ENCODE results near the gene C1orf174.
"Not testable (repeated sequence)": the region's sequence is repeated elsewhere in the genome, so short reads cannot be mapped to it uniquely, and the experiment has no call there.

Gene C1orf174

DNA sequence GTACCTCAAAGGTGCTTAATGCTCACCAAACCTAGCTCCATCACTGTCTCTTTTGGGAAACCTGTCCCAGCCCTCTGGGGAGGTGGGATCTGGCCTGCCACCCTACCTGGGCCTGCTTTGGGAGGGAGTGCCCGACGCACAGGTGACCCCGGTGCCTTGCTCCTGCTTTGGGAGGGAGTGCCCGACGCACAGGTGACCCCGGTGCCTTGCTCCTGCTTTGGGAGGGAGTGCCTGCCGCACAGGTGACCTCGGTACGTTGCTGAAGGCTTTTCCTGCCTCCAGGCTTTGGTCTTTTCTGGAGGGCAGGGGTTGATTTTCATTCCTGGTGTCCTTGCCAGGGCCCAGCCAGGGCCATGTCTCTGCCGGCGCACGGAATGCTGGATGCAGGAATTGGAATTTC, 25.2 kb upstream of the C1orf174 start:
- no peak for DNase-seq

DNA sequence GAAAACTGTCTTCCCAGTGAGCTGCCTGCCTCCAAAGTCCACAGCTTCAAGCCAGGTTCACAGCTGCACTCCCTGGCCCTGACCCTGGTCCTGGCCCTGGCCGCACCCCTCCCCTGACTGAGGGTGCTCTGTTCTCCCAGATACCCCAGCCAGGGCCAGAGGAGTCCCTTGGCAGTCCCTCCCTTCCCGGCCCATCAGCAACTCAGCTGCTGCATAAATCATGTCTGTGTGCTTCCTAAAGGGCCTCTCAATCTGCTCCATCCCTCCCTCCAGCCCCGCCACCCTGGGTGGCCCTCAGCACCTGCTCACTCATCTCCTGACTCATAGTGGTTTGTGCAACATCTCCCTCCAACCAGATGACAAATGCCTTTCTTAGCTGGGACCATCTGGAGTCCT, 24.8 kb upstream of the C1orf174 start:
- no peak for DNase-seq

DNA sequence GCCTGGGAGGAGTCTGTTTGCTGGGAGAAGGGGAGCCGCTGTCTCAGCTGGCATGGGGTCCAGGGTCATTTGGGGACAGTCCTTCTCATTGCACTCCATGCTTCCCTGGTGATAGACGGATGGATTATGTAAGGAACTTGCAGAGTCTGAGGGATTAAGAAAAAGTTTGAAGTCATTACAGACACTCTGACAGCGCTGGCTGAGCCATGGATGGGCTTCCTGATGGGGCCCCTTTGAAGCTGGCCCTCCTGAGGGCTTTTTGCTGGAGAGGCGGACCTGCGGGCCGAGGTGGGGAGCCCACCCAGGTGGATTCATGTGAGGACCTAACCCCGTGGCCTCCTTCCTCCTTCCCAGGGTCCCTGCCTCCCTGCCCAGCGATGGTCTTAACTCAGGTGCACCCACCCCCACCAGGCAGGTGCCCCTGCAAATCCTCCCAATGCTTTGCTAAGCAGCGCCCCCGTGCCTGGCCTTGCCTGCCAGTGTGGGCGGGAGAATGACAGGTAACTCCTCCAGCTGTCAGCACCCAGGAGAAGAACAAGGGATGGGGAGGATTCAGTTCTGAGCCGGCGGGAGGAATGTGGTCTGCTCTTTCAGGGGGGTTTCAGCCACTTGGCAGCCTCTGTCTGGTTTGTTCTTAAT, 24.2 kb upstream of the C1orf174 start:
- DNase-seq: no peak

DNA sequence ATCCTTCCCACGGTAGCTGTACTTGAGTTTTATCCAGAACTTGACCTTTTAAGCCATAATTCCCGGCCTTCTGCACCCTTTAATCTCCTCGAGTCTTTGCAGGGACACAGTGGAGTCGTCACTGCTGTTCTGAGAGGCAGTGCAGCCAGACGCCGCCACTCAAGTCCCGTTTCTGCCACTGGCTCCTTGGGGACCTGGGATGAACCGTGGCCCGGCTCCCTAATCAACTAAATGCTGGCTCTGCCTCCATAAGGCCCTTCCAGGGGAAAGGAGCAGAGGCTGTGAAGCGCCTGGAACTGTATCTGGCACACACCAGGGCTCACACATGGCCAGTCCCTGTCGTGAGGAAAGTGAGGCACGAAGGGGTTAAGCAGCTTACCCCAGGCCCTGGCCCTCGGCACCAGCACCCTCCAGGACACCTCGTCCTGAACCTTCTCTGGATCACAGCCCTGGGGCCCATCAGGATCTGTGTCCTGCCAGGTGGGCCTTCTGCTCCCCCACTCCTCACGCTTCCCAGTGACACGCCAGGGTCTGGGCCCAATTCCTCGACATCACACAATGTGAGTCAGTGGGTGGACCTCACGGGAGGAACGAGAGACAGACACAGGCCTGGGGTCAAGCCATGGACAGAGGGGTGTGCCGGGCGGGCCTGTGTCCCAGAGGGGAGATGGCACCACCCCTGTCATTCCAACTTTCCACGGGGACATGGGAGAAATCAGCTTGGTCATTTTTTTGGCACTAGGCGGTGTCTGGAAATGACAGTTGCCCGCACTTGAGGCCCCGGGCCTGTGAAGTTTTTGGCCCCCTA, 23.5 kb upstream of the C1orf174 start:
- DNase-seq: no peak

DNA sequence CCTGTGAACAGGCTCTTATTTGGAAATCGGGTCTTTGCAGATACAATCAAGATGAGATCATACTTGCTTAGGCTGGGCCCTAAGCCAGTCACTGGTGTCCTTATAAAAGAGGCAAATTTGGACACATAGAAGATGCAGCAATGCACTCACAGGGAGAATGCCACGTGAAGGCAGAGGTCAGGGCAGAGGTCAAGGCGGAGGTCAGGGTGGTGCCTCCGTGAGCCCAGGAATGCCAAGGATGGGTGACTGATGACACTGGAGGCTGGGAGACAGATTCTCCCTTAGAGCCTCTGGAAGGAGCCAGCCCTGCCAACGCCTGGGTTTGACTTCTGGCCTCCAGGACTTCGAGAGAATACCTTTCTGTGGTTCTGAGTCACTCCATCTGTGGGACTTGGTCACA, 22.8 kb upstream of the C1orf174 start:
- no peak for DNase-seq

DNA sequence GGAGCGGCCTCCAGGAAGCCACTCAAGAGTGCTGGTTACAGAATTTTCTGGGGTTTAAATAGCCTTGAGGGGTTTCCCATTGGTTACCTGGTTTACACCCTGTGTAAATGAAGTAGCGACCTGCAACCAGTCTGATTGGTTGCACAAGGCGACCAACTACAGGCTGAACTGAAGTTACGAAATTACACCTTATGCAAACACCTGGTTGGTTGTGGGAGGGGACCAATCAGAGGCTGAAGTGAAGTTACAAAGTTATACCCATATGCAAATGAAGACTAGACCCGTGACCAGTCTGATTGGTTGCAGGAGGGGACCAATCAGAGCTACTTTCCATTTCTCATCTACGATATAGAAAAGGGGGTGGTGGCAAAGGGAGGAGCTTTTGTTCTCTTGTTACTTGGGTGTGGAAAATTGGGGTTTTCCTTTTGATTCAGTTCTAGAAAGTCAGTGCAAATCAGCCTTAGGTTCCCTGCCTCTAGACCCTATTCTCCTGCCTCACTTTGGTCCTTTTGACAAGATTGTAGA, 22.2 kb upstream of the C1orf174 start:
- peak in 1 of 3 donors; percentile 7 for DNase-seq

DNA sequence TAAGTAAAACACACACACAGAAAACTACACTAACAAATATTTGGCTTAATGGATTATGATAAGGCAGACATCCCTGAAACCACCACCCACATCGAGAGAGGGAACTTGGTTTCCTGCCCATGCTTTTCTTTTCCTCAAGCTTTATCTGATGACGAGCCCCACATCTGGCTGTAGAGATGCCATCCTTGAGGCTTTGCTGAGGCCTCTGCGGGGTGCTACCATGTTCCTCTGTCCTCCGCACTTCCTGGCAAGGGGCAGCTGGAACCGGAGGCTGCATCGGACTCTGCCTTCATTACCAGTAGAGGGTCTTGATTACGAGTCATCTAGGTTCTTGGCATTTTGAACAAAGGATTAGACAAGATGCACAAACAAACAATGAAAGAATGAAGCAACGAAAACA, 21.7 kb upstream of the C1orf174 start:
- DNase-seq: no peak

DNA sequence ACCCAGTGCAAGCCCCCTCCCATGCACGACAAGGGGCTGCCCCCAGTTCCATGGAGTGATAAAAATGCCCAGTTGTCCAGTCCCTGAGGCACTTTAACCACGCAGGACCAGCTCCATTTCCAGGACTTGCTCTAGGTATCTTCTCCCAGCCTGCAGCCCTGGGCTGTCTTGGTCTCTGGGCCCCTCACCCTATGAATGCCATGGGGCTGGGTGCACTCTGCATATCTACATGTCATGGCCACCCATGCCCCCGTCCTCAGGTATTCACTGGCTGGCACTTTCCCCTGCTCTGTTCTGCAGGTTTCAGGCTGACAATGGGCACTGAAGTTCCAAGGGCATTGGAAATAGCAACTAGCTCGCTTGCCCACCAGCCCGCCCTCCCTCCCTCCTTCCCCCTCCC, 19.6 kb upstream of the C1orf174 start:
- DNase-seq: no peak

DNA sequence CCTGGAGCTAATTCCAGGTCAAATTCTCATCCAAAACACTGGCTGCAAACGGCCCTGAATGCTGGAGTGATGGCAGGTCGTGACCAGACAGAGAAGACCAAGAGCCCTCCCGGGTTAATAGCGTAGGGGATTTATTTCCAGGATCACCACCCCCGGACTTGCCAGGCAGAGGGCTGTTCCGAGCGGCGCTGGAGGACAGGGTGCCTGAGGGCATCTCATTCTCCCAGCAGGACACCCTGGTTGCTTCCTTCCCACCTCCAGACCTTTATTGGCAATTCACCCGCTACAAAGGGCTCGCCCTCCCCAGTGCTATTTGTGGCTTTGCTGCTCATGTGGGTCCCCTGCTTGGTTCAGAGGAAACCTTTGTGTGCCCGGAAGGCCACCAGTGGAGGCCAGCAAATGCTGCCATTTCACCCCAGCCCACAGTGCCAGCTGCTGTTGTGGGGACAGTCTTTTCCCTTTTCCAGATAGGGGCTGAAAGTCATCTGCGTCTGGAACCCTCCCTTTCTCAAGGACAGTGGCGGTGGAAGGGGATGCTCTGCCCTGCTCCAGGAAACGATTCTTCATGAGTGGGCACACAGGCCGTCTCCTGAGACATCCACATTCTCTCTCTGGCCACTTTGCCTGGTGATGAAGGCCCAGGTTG, 19.0 kb upstream of the C1orf174 start:
- no peak for DNase-seq

DNA sequence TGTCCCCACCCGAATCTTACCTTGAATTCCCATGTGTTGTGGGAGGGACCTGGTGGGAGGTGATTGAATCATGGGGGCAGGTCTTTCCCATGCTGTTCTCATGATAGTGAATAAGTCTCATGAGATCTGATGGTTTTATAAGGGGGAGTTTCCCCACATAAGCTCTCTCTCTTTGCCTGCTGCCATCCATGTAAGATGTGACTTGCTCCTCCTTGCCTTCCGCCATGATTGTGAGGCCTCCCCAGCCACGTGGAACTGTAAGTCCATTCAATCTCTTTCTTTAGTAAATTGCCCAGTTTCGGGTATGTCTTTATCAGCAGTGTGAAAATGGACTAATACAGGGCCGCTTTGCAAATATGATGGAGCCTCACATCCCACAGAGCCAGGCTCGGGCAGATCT, 18.3 kb upstream of the C1orf174 start:
- not testable (repeated sequence) for DNase-seq

DNA sequence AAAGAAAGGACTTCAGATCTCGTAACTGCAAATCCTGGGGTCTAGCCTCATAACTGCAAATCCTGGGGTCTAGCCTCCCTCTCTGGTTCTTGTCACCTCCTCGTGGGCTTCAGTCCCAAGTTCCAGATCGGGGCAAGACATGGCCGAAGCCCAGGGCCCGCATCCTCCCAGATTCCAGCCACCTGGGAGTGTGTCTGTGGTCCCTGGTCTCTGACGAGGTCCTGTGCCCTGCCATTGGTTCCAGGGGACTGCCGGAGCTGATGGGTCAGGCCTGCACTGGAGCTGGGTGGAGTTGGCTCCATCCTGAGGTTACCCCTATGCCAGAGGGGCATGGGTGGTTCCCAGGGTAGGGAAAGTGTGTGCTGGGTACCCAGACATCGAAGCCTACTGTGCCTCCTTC, 17.7 kb upstream of the C1orf174 start:
- no peak for DNase-seq

DNA sequence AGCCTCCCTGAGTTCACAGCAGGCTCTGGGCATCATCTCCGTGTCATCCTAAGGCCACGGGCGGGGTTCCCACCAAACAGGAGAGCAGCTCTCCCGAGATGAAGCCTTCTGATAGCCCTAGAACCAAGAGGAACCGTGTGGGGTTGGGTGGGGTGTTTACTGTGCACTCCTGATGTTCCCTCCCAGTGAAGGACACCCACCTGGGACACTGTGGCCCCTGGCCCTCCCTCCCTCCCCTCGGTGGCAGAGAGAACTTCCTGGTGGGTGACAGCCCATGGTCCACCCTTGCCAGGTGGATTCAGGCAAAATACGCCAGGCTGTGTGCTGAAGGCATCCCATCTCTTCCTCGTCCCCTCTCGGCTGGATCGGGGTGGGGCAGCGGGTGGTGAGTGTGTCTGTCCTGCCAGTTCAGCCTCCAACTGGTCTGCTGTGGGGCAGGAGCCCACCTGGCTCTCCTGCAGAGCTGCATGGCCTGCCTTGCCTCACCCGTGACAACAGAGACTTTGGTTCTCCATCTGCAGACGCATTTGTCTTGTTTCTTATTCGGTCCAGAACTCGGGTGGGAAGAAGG, 15.6 kb upstream of the C1orf174 start:
- no peak for DNase-seq

DNA sequence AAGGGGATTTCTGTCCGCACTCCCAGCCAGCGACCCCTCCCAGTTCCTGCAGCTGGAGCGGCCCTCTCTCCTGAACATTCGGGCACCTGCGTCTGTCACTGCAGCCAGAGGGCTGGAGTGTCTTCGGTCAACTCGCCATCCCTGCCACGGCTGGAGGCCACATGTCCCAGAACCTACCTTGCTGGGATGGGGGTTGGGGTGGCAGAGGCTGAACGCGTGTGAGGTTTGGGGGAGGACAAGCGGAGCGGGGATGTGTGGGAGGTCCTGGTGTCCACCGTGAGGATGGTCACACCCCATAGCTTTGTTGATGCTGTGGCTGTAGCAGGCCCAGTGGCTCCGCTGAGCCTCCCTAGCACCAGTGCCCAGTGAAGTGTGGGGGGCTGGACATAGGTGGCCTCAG, 14.8 kb upstream of the C1orf174 start:
- no peak for DNase-seq

DNA sequence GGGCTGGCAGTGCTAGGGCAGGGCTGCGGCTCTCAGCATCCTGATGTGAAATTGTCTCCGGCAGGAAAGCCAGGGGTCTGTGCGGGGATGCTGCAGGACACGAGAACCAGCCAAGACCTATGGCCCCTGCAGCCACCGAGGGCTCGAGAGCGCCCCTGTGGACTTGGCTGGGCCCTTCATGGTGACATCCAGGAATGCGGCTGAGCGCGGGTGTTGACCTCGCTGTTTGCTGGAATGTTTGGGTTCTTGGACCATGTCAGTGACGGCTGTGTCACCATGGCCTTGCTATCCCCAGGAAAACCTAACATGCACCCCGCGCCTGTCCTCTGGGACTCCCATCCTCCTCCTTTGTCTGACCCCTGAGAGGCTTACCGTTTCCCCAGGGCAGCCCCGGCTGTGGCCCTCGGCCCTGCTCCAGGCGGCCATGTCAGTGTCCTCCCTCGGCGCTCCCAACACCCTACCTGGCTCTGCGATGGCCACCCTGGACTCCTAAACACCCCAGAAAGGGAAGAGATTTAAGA, 14.3 kb upstream of the C1orf174 start:
- no peak for DNase-seq

DNA sequence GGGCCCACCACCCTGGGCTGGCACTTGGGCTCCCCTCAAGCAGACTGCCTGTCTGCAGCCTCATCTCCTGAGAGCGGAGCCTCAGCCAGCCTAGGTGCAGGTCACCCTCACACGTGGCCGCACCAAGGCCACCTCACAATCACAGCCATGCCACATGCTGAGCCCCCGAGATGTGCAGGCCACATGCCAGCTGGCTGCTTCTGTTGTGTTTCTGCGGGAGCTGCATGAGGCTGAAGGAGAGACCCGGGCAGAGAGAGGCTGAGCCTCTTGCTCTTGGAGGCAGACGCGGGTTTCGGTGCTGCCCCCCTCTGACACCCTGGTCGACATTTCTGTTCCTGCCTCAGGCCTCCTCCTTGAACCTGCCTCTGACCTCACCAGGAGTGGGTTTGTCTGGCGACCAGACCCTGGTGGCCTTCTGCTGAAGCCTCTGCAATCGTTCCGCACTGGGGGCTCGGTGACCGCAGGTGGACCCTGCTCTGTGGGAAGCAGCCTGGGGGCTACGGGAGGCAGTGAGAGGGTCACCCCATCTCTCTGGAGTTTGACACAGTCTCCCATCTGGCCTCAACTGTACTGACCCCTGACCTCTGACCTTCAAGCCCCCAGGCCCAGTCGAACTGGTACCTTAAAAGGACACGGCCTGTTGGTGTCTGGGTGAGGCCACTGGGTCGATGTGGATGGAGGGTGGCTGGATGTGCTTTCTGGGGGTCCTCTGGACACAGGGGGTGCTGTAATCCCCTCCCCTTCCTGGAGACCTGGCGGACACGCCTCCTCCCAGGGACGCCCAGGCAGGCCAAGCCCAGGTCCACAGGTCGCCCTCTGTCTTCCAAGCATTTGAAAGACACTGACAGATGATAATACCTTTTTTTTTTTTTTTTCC, 13.0 kb upstream of the C1orf174 start:
- no peak for DNase-seq

DNA sequence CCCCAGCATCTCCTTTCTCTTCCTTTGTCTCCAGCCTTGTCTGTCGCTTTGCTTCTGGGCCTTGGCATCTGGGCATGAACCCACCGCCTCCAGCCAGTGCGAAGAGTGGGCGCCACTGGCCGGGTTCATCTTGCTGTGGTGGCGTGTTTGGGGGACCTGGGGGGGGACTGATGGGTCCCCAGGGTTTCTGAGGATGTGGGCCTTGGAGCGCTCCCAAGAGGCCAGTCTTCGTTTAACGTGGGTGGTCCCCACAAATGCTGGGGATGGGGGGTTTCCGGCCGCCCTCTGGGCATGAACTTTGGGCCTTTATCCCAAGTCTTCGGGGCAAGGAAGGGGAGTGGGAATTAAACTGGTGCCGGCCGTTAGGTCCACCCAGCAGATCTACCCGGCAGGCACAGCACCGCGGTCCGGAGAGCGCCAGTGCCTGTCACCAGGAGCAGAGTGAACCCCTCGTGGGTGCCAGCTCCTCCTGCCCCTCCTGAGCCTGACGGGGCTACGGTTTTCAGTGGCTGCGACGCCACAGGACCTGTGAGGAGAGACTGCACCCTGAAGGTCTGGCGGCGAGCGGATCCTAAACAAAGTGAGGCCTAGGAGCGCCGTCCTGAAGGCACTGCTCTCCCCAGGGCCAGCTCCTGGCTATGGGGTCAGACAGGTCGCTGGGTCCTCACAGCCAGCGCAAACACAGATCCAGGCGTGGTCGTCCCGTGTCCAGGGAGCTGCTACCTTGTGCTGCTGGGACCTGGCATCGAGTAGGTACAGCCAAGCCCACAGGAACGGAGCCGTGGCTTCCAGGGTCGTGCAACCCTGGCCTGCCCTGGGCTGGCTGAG, 12.1 kb upstream of the C1orf174 start:
- no peak for DNase-seq

DNA sequence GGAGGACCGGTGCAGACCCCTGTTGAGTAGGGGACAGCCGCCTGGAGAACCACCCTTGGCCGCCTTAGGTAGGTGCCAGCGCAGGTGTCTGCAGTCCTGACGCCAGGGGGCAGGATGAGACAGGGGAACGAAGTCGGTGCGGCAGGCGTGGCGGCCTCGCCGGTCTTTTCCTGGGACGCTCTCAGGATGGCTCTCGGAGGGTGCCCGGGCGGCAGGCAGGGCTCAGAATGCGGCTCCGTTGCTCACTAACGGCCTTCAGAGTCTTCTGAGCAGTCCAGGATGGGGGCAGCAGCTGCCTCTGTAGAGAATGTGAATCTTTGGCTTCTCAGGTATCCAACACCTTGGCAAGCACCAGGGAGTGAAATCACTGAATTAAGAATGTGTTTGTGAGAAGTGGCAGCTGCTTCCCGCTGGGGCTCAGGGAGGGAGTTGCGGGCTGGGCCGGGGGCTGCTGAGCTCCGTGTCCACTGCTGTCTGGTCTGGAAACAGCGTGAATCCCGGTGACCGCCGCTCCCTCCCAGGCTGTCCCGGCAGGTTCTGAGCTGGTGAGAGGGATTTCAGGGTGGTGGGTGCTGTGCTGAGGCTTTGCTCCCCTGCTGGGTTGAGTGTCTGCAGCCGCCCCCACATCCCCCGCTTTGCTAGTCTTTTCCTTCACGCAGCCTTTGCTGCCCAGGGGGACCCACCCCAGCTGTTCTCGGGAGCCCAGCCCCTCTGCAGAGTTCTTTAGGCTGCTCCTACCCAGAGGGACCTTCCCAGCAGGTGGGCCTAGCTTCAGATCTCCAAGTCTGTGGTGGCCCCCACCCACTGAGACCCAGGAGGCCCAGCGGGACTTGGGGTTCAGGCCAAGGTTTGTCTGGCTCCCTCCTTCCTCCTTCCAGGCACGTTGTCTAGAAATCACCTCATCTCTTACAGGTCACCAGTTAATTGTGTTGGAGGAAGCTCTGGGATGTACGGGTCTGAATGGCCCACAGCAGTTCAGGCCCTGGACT, 11.1 kb upstream of the C1orf174 start:
- DNase-seq: peak; percentile 48 to 77 (median 50)

DNA sequence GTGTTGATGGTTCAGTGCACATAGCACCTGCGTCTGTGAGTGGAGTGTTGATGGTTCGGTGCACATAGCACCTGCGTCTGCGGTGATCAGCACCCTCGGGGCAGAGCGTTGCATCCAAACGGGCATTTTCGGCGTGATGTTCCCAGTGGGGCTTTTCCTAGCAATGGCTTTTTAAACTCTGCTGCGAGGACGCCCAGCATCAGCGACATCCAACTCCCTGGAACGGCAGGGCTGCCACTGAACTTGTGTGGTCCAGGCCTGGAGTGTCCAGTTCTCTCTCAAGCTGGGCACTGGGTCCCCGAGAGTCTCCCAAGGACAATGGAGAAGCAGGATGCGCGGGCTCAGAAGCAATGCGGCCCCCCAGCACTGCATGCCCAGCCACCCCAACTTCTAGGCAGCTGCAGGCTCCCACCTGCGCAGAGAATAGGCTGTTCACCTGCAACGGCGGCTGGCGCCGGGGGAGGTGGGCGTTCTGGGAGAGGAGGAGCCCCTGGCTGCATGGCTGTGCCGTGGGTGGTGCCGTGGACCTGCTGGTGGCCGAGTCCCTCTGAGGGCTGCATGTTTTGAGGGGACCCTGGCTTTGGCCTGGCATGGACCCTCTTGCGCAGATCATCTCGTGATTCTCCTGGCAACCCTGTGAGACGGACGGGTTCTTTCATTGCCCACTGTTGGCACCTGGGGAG, 10.1 kb upstream of the C1orf174 start:
- no peak for DNase-seq

DNA sequence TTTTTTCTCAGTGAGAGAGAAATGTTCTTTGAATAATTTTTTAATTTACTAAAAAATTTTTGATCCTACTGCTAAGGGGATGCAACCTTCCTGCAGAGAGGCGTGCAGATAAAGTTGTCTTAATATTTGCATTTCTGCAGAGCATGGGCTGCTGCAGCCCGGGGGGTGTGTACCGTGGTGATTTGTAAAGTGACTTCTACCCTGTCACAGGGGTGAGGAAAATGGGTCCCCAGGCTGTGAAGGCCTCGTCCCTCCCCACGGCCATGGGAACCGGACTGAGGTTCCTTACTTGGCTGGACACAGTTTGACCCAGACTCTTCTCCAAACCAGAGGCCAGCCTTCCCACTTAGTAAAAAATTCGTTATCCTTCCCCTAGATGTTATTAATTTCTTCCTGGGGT, 9.5 kb upstream of the C1orf174 start:
- DNase-seq: no peak
